NT2/D1 (cell line): ENCODE data around the gene CD40.

Source experiments
- SUZ12 ChIP-seq: IDR thresholded peaks from 2 replicates; pipeline ENCODE4 v1.6.1; 2011; ENCODE audit not compliant: insufficient read length, insufficient read depth; ENCODE audit errors: extremely low read depth
- YY1 ChIP-seq: IDR thresholded peaks from 2 replicates; pipeline ENCODE4 v1.6.1; 2011; ENCODE audit not compliant: insufficient read length, insufficient read depth
- ZNF274 ChIP-seq: IDR thresholded peaks from 2 replicates; pipeline ENCODE4 v1.6.1; 2011; ENCODE audit warnings: mild to moderate bottlenecking, low read depth, low read length

DNA sequence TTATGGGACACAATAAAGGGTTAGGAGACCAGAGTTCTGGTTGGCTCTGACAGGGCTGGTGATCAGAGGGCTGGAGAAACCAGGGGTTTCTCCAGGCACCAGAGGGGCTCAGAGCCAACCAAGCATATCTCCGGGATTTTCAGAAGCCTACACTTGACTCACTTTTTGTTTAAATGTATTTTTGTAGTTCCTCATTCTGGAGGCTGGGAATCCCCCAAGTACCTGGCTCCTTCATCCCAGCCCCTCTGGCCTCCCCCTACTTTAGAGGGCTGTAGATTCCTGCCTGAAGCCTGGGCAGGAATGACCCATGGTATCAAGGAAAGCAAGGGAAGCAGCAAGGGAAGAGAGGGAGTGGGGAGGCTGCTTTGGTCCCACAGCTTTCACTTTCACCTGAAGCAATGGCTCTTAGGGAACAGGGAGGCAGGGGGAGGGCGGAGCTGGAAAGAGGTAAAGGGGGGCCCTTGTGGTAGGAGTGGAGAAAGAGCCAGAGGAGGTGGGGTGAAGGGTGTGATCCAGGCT is 973 bp downstream of the CD40 start:
- TF ChIP-seq SUZ12 (no peak), ZNF274 (no peak), YY1 (no peak)
